ENCODE measurements around the gene PRKAR1B. TPM values are rescaled to one million over a fixed set of nuclear protein-coding genes. Genes with fewer than 3 reads are reported as not detected.

The PRKAR1B gene
- total RNA-seq, 1 experiment from 2014 or later, result 14.1 TPM

GRCh38 chr7:625376-625971 is 101.6 kb downstream of the PRKAR1B start:
- H2AFZ ChIP-seq (ENCODE audit: low read depth, low read length, poor library complexity, severe bottlenecking), result no peak overlapping the region
- H3K9ac ChIP-seq (ENCODE audit: low read length), result no peak overlapping the region
- TF ChIP-seq POLR2AphosphoS5 (IDR thresholded peaks at IDR 0.05; ENCODE audit: low read depth, low read length), result no peak
- no peak for TF ChIP-seq JUND (IDR thresholded peaks at IDR 0.05)
- TF ChIP-seq ZBTB33 (IDR thresholded peaks at IDR 0.05; ENCODE audit: extremely low read depth, insufficient replicate concordance, low read length), result no peak
- TF ChIP-seq EZH2phosphoT487 (IDR thresholded peaks at IDR 0.05; ENCODE audit: borderline replicate concordance), result no peak
- TF ChIP-seq CEBPB (IDR thresholded peaks at IDR 0.05; ENCODE audit: low read depth), result no peak
- no peak for TF ChIP-seq EZH2 (IDR thresholded peaks at IDR 0.05)
- no peak for TF ChIP-seq FOSL1 (IDR thresholded peaks at IDR 0.05; ENCODE audit: low read depth)
- TF ChIP-seq REST (IDR thresholded peaks at IDR 0.05; ENCODE audit: low read depth), result no peak
- no peak for TF ChIP-seq SIN3A (IDR thresholded peaks at IDR 0.05; ENCODE audit: low read depth)
- no peak for TF ChIP-seq EGR1 (IDR thresholded peaks at IDR 0.05; ENCODE audit: low read depth)
- no peak for TF ChIP-seq POLR2A (IDR thresholded peaks at IDR 0.05; ENCODE audit: borderline replicate concordance, extremely low read depth, insufficient read depth, insufficient read length)
- no peak for TF ChIP-seq ZNF274 (IDR thresholded peaks at IDR 0.05; ENCODE audit: low read depth, low read length)
- TF ChIP-seq TCF7L2 (IDR thresholded peaks at IDR 0.05; ENCODE audit: borderline replicate concordance, extremely low read depth, insufficient read depth, insufficient read length), result no peak
- H3K27ac ChIP-seq (ENCODE audit: low read depth, low read length), result no peak overlapping the region
- DNase-seq (ENCODE audit: low read depth, low spot score), result no peak
- intact Hi-C loops (cut with micrococcal nuclease), result no loop called here
- no TSS peak for BruUV-seq (replicated peaks)
- no peak overlapping the region for H3K4me3 ChIP-seq (replicated peaks in 1 of 2; ENCODE audit: low read depth in 1 of 2, low read length in 2 of 2)
- H3K4me2 ChIP-seq (ENCODE audit: low read length), result no peak overlapping the region
- ATAC-seq, result no peak
- no peaks in the 10 kb centered on the region for H3K9me2 ChIP-seq (ENCODE audit: insufficient read depth)
- H4K20me1 ChIP-seq (ENCODE audit: insufficient read depth), result no peaks in the 10 kb centered on the region
- peaks cover 4% of the 10 kb centered on the region; the same call in 1 of the 2 replicates for H3K79me2 ChIP-seq (ENCODE audit: insufficient read depth, low read length)
- H3K36me3 ChIP-seq (ENCODE audit: control insufficient read depth in 1 of 2, insufficient read depth in 2 of 2, low read length in 2 of 2), result peaks cover 0 to 9% of the 10 kb centered on the region in 2 experiments; a peak in 1 of 4 replicates
- ChIA-PET POLR2A (no interaction called here), CTCF (no interaction called here), RAD21 (ENCODE audit: low non-redundant PET in 1 of 2, low total read pairs in 2 of 2, uncharacterized antibody in 2 of 2, unreplicated experiment in 2 of 2) (no interaction called here)
- no peaks in the 10 kb centered on the region for H3K27me3 ChIP-seq (ENCODE audit: insufficient read depth, low read length)
- H3K9me3 ChIP-seq (ENCODE audit: control insufficient read depth in 1 of 2, insufficient read depth in 1 of 2, low read depth in 1 of 2, low read length in 2 of 2), result peaks cover 4 to 13% of the 10 kb centered on the region in 2 experiments; a peak in 3 of 4 replicates
- H3K4me1 ChIP-seq (ENCODE audit: control insufficient read depth in 1 of 2, insufficient read depth in 2 of 2, low read length in 2 of 2), result no peaks in the 10 kb centered on the region

Measured in HCT116 (cell line).